ENCODE results near the gene MGAT2. TPM values are rescaled to one million over a fixed set of nuclear protein-coding genes. Genes with fewer than 3 reads are reported as not detected.

The MGAT2 gene
- total RNA-seq, 3 donors from 2014 or later: 53.8 to 55.0 (median 54.6) TPM

DNA sequence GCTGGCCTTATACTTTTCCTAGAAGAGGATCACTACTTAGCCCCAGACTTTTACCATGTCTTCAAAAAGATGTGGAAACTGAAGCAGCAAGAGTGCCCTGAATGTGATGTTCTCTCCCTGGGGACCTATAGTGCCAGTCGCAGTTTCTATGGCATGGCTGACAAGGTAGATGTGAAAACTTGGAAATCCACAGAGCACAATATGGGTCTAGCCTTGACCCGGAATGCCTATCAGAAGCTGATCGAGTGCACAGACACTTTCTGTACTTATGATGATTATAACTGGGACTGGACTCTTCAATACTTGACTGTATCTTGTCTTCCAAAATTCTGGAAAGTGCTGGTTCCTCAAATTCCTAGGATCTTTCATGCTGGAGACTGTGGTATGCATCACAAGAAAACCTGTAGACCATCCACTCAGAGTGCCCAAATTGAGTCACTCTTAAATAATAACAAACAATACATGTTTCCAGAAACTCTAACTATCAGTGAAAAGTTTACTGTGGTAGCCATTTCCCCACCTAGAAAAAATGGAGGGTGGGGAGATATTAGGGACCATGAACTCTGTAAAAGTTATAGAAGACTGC lies 1.5 kb downstream of the MGAT2 start:
- Mint-ChIP-seq H3K36me3 (ENCODE audit: insufficient read depth) (peaks cover 34% of the 10 kb centered on the region), H3K27me3 (ENCODE audit: low read depth) (no peaks in the 10 kb centered on the region), H3K4me3 (peak overlapping the region; percentile 97), H3K4me1 (ENCODE audit: low read depth) (peaks cover 53% of the 10 kb centered on the region), H3K9me3 (no peaks in the 10 kb centered on the region)
- ATAC-seq: no peak
- no peak for DNase-seq

DNA sequence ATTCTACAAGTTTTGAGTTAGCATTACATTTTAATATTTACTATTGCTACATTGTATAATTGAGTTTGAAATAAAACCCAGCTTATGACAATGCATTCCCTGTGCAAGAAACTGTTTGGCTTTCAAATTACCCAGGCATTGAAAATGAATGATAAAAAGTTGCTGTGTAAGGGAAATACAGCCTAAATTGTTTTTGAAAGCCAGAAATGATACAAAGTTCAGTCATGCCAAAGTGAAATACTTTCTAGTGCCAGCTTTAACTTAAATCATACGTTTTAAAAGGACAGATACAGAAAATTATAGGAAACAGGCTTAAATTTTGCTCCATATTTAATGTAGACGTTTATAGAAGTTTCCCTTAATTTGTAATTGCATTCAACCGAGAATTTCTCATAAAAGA lies 2.8 kb downstream of the MGAT2 start:
- Mint-ChIP-seq H3K4me3 (peak overlapping the region; percentile 97), H3K36me3 (ENCODE audit: insufficient read depth) (peaks cover 29% of the 10 kb centered on the region), H3K27me3 (ENCODE audit: low read depth) (no peaks in the 10 kb centered on the region), H3K9me3 (no peaks in the 10 kb centered on the region), H3K4me1 (ENCODE audit: low read depth) (peaks cover 47% of the 10 kb centered on the region)
- DNase-seq (no peak), ATAC-seq (no peak)

DNA sequence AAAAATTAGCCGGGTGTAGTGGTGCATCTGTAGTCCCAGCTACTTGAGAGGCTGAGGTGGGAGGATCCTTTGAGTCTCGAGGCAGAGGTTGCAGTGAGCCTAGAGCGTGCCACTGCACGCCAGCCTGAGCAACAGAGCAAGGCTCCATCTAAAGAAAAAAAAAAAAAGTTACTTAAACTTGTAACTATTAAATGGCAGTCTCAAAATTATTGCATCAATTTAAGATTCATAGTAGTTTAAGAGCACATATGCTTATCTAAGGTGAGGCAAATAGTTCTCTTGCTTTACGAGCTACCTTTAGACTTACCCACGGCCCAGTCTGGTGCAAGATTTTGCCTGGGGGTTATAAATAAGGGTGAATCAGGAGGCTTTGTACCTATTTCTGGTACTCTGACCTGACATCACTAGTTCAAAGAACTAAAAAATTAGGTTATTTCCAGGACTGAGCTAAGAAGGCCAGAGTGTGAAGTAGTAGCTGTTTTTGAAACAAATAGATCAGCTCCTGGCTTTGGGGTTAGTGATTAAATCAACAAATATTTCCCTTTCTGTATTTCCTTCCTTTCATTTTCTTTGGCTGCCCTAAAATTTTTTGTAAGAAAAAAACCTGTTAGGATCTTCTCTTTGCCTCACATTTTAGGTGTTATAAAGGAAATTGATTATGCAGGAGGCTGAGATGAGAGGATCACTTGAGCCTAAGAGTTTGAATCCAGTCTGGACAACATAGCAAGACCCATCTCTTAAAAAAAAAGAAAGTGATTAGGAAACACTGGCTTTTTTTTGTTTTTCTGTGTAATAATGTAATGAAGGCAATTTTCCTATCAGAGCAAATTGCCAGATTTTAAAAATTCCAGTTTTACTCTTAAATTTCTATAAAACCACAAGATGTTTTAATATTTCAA lies 3.6 kb downstream of the MGAT2 start:
- Mint-ChIP-seq H3K27me3 (ENCODE audit: low read depth) (no peaks in the 10 kb centered on the region), H3K4me1 (ENCODE audit: low read depth) (peaks cover 42% of the 10 kb centered on the region), H3K4me3 (peak overlapping the region; percentile 97), H3K9me3 (no peaks in the 10 kb centered on the region), H3K36me3 (ENCODE audit: insufficient read depth) (peaks cover 22% of the 10 kb centered on the region)
- DNase-seq (no peak), ATAC-seq (no peak)

DNA sequence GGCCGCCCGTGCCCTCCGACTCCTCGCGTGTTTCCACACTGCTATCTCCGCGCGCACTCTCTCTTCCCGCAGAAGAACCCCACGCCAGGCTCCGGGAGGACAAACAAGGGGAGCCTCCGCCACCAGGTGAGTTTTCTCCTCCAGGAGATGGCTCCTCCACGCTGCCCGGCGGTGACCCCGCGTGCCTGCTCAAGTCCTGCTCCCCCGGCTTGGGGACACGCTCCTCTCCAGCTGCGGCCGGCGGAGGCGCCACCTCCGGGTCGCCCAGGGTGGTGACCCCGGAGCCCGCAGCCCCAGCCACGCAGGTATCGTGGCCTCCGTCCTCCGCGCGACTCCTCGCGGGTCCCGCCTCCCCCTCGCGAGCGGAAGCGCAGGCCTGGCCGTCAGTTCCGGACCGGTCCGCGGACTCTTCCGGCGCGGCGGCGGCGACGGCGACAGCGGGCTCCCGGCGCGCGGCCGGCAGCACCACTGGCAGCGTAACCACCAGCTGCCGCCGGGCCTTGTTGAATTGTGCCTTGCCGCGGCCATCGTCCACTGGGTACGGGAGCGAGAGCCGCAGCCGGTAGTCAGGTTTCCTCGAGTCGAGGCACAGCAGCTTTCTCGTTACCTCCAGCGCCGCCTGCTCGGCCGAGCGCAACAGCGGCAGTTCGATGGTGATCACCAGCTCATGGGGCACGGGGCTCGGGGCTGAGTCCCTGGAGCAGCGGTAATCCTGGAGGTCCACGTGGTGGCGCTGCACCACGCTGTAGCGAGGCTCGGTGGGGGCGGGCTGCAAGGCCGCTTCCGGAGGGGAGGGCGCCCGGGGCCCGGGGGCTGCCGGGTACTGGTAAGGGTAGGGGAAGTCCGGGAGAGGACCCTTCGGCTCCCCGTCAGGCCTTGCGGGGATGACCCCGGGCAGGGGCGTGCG lies 13.3 kb downstream of the MGAT2 start:
- peak overlapping the region; percentile 96 for H3K4me3 Mint-ChIP-seq
- DNase-seq: peak; percentile 93
- no peaks in the 10 kb centered on the region for H3K9me3 Mint-ChIP-seq
- peak; percentile 84 to 86 for ATAC-seq
- H3K4me1 Mint-ChIP-seq (ENCODE audit: low read depth): peaks cover 40% of the 10 kb centered on the region
- peaks cover 19% of the 10 kb centered on the region for H3K36me3 Mint-ChIP-seq (ENCODE audit: insufficient read depth)
- no peaks in the 10 kb centered on the region for H3K27me3 Mint-ChIP-seq (ENCODE audit: low read depth)

DNA sequence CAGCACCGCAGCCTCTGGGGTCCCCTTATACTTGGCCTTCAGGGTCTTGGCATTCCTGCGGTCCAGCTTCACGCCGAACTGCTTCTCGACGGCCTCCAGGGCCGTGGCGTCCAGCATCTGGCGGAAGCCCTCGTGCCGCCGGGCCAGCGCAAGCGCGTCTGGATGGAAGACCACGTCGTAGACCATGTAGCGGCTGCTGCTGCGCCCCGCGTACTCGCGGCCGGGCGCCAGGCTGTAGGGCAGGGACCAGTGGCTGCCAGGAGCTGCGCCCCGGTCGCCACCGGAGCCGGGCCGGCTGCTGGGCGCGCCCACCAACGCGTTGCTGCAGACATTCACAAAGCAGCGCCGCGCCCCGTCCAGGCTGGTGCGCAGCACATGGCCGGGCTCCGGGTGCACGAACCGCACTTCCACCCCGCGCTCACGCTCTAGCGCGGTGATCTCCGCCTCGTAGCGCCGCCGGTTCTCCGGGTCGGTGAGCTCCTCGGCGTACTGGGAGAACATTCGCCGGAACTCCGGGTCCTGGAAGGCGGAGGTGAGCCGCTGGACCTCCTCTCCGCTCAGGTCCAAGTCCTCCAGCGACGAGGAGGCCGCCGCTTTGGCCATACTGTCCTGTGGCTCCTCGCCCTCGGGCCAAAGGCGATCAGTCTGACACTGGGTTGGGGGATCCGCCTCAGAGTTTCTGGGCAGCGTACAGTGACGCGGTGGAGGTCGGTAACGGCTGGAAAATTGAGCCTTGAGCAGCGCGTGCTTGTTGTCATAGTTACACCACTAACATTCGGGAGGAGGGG lies 14.1 kb downstream of the MGAT2 start, which contains the start of gene DNAAF2:
TSS of gene DNAAF2 (minus strand) at position 698 of the 788 bp plus-strand sequence. CDS start at position 603, 95 bp downstream.
- ATAC-seq: peak; percentile 46 to 47
- Mint-ChIP-seq H3K27me3 (ENCODE audit: low read depth) (no peaks in the 10 kb centered on the region), H3K4me3 (peak within 1 kb of the TSS; percentile 96), H3K36me3 (ENCODE audit: insufficient read depth) (peaks cover 23% of the 10 kb centered on the region), H3K4me1 (ENCODE audit: low read depth) (peaks cover 45% of the 10 kb centered on the region), H3K9me3 (no peaks in the 10 kb centered on the region)
- DNase-seq: peak; percentile 55

DNA sequence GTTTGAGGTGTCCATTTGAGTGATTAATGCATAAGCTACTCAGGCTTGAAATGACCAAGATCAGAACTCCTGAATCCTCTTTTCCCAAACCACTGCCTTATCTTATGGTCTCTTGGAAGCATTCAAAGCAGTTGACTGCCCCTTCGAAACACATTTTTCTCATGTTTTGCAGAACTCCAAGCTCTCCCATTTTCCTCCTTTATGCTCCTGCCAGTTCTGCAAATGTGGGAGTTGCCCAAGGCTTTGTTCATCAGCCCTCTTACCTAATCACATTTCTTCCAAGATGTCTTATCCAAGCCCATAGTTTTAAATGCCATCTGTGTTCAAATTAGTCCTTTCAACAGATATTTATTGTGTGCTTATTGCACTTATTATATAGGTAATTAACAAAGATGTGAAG lies 16.3 kb downstream of the MGAT2 start:
- Mint-ChIP-seq H3K36me3 (ENCODE audit: insufficient read depth) (peaks cover 27% of the 10 kb centered on the region), H3K27me3 (ENCODE audit: low read depth) (no peaks in the 10 kb centered on the region), H3K4me1 (ENCODE audit: low read depth) (peaks cover 54% of the 10 kb centered on the region), H3K9me3 (no peaks in the 10 kb centered on the region), H3K4me3 (peak overlapping the region; percentile 96)
- DNase-seq: no peak
- ATAC-seq: no peak

DNA sequence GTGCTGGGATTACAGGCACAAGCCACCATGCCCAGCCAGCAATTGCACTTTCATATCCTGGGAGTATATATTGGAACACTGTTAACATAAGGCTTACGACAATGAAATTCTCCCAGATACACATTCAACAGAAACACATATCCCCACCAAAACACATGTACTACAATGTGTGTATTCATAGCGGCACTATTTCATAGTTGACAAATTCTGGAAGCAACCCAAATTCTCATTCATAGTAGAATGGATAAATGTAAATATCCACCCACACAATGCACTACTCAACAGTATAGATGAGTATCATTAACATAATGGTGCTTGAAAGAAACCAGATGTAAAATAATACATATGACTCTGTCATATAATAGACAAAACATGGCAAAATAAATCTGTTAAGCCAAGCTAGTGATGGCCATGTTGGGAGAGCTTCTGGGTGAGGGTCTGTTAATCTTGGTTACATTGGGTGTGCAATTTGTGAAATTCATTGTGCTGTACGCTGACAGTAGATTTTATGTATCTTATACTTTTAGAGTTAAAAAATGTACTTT lies 17.0 kb downstream of the MGAT2 start:
- peaks cover 33% of the 10 kb centered on the region for H3K36me3 Mint-ChIP-seq (ENCODE audit: insufficient read depth)
- peaks cover 59% of the 10 kb centered on the region for H3K4me1 Mint-ChIP-seq (ENCODE audit: low read depth)
- no peak for DNase-seq
- H3K27me3 Mint-ChIP-seq (ENCODE audit: low read depth): no peaks in the 10 kb centered on the region
- no peaks in the 10 kb centered on the region for H3K9me3 Mint-ChIP-seq
- peak overlapping the region; percentile 47 for H3K4me3 Mint-ChIP-seq
- ATAC-seq: no peak

DNA sequence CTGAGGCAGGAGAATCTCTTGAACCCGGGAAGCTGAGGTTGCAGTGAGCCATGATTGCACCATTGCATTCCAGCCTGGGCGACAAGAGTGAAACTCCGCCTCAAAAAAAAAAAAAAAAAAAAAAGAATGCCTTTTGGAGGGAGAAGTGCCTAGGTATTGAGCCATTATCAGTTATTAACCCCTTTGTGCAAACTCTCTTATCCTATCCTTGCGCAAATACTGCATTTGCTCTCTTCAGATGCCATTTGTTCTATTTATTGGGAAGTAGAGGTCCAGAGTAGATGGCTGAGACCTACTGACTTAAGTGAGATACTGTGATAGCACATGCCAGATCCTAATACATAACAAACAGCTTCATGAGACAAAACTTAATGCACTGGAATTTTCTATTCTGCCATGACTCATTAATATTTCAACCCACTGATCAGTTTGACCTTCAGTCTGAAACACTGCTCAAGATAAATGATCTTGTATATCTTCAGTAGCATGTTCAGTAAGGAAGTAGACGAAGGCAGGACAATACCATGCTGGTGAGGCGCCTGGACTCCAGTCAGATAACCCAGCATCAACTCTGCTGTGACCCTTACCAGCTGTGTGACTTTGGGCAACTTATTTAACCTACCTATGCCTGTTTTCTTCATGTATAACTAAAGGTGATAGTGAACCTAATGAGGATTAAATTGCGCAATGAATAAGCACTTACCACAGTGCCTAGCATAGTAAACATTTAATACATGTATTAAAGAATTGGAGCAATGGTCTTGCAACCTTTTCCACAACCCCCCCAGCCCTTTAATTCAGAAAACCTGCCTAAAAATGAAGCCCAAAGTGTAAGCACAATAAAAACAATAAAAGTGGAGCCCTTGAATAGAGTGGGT lies 20.2 kb downstream of the MGAT2 start:
- ATAC-seq (no peak), DNase-seq (no peak)
- H3K9me3 Mint-ChIP-seq: no peaks in the 10 kb centered on the region
- no peak overlapping the region for H3K4me3 Mint-ChIP-seq
- H3K36me3 Mint-ChIP-seq (ENCODE audit: insufficient read depth): peaks cover 38% of the 10 kb centered on the region
- H3K4me1 Mint-ChIP-seq (ENCODE audit: low read depth): peaks cover 62% of the 10 kb centered on the region
- no peaks in the 10 kb centered on the region for H3K27me3 Mint-ChIP-seq (ENCODE audit: low read depth)

DNA sequence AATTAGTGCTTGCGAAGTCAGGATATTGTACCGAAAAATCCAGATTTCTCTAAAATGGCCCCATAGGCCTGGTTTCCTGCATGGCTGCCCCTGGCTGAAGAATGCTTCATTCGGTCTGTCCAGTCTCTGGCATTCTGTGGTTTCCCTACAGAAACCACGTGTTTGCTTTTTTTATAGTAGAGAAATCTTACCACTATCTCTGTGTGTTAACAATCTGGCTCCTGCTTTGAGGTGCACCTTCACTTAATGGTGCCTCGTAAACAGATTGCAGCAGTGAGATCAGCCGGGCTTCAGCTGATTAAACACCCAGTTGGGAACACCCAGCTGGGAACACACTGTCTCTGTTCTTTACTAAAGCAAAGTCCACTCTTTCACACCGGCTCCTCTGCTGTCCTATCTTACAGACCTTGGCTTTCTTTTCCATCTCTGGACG lies 21.1 kb downstream of the MGAT2 start:
- no peaks in the 10 kb centered on the region for H3K9me3 Mint-ChIP-seq
- DNase-seq: no peak
- H3K27me3 Mint-ChIP-seq (ENCODE audit: low read depth): no peaks in the 10 kb centered on the region

DNA sequence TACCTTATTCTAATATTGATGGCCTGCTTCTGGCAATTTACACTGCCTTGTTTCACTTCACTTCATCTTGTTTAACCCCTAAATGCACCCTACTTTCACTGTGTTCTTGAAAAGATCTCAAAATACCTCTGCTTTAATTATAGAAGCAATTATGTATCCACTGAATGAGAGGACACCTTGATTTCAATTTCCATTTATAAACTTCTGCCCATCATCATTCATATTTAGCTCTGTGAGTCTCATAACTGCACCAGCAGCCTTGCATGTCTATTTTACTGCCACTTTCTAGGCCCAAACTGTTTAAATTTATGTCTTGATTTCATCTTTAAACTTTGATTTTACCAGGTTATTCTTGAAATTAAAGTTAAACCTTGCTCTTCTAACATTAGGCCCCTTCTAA lies 21.6 kb downstream of the MGAT2 start:
- no peak overlapping the region for H3K4me3 Mint-ChIP-seq
- no peaks in the 10 kb centered on the region for H3K27me3 Mint-ChIP-seq (ENCODE audit: low read depth)

More for the DNA sequence above, 21.1 kb downstream of the MGAT2 start:
- Mint-ChIP-seq H3K4me1 (ENCODE audit: low read depth) (peaks cover 56% of the 10 kb centered on the region), H3K36me3 (ENCODE audit: insufficient read depth) (peaks cover 35% of the 10 kb centered on the region), H3K4me3 (no peak overlapping the region)
- no peak for ATAC-seq

DNA sequence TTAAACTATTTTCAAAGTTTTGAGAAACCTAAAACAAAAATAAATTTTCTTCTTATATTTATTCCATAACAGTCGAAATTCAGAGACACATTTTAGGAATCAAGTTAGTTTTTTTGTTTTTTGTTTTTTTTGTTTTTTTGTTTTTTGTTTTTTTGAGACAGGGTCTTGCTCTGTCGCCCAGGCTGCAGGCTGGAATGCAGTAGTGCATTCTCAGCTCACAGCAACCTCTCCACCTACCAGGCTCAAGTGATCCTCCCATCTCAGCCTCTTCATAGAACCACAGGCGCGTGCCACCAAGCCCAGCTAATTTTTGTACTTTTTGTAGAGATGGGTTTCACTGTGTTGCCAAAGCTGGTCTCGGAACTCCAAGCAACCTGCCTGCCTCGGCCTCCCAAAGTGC lies 32.9 kb downstream of the MGAT2 start:
- ATAC-seq (no peak), DNase-seq (no peak)
- H3K4me3 Mint-ChIP-seq: no peak overlapping the region
- H3K36me3 Mint-ChIP-seq (ENCODE audit: insufficient read depth): peaks cover 4% of the 10 kb centered on the region
- no peaks in the 10 kb centered on the region for H3K9me3 Mint-ChIP-seq
- no peaks in the 10 kb centered on the region for H3K27me3 Mint-ChIP-seq (ENCODE audit: low read depth)
- H3K4me1 Mint-ChIP-seq (ENCODE audit: low read depth): peaks cover 2% of the 10 kb centered on the region

More for the DNA sequence above, 21.6 kb downstream of the MGAT2 start:
- no peak for DNase-seq
- peaks cover 56% of the 10 kb centered on the region for H3K4me1 Mint-ChIP-seq (ENCODE audit: low read depth)
- ATAC-seq: no peak
- H3K36me3 Mint-ChIP-seq (ENCODE audit: insufficient read depth): peaks cover 30% of the 10 kb centered on the region
- H3K9me3 Mint-ChIP-seq: no peaks in the 10 kb centered on the region

DNA sequence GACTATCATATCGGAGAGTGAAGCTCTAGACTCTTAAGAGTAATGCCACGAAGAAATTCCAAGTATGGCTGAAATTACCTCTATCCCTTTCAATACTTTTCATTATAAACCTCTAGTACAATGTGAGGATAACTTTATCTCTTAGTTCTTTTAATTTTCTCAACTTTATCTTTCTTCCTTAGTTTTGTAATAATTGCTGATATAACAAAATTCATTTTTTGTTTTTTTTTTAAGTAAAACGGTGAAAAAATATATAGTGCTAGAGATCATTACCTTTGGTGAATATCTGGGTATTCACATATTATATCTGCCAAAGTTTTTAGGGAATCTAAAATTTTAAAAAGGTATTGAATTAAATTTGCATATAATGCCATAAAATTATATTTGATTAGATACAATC lies 33.9 kb downstream of the MGAT2 start:
- H3K9me3 Mint-ChIP-seq: no peaks in the 10 kb centered on the region
- ATAC-seq (no peak), DNase-seq (no peak)
- H3K4me3 Mint-ChIP-seq: no peak overlapping the region
- H3K4me1 Mint-ChIP-seq (ENCODE audit: low read depth): peaks cover 2% of the 10 kb centered on the region
- no peaks in the 10 kb centered on the region for H3K27me3 Mint-ChIP-seq (ENCODE audit: low read depth)
- H3K36me3 Mint-ChIP-seq (ENCODE audit: insufficient read depth): peaks cover 4% of the 10 kb centered on the region
